Measurements from ENCODE around the gene MIOX.
"Not testable (repeated sequence)": the region's sequence is repeated elsewhere in the genome, so short reads cannot be mapped to it uniquely, and the experiment has no call there.

MIOX gene

DNA sequence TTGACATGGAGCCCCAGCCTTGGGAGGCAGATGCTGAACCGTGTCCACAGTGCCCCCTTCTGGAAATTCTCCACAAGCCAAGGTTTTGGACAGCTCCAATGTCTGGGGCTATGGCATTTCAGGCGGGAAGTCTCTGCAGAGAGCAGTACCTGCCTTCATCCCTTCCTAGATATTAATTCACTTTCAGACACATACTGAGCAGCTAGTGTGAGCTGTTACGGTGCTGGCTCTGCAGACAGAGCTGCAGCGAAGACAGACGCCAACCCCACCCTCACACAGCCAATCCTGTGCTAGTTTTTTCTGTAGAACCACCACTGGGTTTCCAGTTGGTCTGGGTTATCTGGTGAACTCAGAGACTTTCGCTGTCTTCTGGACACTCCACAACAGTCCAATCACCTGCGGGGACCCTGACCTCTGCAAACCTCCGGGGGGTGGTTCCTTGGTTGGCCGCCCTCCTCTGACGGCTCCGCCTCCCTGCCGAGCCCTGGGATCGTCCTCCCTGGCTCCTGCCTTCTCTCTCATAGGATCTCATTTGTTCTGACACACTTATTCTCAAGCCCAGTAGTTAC, 11.7 kb downstream of the MIOX start:
- no peak for DNase-seq

DNA sequence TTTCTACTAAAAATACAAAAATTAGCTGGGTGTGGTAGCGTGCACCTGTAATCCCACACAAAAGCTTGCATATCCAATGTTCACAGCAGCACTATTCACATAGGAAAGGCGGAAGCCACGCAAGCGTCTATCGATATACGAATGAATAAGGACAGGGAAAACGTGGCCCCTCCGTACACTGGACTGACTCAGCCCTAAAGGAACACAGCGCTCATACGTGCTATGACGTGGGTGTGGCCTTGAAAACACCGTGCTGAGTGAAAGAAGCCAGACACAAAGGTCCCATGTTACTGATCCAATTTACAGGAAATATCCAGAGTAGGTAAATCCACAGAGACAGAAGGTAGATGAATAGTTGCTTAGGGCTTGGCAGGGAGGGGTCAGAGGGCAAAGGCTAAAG, 13.8 kb downstream of the MIOX start:
- no peak for DNase-seq

DNA sequence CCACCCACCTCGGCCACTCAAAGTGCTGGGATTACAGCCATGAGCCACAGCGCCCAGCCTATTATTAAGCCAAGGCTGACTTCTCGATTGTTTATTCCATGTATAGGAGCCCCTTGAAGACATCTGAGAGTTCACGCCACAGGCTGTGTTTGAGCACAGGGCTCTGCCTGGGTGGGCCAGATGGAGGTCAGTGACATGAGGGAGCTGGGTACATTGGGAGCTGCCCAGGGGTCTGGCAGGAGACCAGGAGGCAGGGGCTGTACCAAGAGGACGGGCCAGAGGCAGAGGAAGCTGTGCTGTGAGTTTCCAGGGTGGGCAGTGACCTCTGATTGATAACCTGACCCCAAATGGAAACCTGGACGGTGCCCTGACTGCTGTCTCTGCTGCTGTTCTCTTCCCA, 15.4 kb downstream of the MIOX start:
- no peak for DNase-seq

DNA sequence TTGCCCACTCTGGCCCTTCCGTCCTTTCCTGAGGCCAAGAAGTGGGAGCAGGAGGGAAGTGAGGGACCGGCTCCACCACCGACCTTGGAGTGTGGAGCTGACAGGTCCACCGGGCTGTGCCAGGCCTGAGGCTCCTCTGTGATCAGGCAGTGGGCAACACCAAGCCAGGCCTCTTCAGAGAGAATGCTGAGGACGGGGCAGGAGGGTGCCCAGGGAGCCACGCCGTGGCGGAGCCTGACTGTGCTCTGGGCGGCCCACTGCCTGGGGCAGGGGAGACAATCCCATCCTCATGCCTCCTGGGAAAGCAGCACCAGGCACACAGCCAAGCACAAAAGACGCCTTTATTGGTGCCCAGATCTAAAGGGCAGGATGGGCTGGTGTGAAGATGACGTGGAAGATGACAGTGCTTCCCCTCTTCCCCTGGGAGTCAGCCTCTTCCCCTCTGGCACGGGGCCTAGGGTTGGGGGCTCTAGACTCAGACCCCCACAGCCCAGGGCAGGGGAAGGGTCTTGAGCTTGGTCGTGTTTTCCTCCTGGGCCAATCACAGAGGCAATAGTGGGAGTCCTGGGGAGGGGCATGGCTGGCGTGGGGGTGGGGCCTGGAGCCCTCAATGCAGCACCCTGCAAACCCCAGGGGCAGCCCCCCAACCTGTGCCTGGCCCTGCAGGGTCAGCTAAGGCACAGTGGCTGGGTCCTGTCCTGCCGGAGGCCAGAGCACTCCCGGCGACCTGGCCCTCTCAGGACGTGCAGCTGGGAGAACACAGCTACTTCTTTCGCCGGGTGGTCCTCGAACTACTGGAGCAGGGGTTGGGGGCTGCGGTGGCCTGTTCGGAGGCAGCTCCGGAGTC, 16.2 kb downstream of the MIOX start:
- DNase-seq, result no peak

DNA sequence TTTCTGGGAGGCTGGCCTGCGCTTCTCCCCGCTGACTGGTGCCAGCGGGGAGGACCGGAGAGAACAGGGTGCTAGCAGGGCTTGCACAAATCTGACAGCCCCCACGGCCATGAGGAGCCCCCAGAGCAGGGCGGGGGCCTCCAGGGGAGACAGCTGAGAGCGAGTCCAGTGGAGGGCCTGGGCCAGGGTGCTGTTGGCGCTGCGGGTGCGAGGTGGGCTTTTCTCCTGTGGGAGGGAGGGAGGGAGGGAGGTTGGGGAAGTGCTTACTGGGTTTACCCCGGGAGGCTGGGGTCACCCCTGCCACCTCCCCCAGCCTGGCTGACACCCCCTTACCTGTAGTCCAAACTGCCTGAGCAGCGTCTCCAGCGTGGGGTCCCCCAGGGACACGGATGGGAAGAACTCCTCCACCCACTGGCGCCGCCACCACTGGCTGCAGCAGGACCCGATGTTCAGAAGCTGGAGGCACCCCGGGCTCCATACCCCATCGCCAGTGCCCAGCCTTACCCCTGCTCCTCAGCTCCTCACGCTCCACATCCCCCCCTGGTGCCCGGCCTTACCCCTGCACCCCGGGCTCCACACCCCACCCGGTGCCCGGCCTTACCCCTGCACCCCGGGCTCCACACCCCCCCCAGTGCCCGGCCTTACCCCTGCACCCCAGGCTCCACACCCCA, 17.0 kb downstream of the MIOX start:
- no peak for DNase-seq

DNA sequence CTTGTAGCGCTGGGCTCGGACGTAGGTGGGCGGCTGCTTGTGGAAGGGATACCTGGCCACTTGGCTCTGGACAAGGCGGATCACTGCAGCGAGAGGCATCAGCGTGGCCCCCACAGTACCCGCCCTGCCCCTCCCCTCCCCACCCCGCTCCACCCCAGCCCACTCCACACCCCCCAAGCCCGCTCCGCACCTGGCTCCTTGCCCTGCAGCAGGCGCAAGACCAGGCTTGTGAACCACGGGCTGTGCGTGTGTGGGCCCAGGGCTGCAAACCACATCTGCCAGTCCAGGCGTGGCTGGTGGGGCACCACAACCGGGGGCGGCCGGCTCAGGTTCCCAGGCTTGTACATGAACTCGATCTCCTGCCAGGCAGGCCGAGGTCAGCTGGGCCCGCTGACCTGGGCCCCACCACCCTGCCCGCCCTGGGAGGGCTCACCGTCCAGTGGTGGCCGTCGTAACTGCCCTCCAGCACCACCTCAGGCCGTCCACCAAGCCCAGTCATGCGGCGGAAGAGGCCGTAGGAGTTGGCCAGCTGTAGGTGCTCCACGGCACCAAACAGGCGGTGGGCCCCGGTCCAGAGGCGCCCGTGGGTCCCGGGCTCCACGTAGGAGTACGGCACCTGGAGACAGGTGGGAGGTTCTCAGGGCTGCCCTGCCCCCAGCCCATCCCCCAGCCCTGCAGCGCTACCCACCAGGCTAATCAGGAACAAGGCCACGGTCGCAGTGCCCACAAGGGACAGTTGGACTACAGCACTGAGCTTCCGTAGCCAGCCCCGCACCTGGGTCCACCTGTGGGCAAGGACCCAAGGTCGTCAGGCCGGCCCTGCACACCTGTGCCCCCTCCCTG, 17.9 kb downstream of the MIOX start:
- no peak for DNase-seq

DNA sequence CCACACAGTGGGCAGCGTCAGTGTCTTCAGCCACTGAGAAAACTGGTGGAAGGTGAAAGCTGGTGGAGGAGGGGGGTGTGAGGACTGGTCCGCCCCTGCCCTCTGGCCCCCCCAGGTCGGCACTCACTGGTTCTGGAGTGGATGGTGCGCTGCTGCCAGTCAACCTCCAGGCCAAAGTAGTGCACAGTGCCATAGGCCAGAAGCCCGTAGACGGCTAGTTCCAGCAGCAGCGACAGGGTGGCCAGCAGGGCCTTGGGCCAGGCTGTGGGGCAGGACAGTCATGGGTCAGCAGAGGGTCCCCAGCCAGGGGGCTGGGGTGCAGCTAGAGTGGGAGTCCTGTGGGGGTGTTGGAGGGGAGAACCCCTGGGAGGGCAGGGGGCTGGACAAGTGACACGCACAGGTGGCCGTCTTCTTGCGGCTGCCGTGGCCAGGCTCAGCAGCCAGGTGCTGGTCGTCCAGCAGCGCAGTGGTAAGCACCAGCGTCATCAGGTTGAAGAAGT, 18.7 kb downstream of the MIOX start:
- no peak for DNase-seq

DNA sequence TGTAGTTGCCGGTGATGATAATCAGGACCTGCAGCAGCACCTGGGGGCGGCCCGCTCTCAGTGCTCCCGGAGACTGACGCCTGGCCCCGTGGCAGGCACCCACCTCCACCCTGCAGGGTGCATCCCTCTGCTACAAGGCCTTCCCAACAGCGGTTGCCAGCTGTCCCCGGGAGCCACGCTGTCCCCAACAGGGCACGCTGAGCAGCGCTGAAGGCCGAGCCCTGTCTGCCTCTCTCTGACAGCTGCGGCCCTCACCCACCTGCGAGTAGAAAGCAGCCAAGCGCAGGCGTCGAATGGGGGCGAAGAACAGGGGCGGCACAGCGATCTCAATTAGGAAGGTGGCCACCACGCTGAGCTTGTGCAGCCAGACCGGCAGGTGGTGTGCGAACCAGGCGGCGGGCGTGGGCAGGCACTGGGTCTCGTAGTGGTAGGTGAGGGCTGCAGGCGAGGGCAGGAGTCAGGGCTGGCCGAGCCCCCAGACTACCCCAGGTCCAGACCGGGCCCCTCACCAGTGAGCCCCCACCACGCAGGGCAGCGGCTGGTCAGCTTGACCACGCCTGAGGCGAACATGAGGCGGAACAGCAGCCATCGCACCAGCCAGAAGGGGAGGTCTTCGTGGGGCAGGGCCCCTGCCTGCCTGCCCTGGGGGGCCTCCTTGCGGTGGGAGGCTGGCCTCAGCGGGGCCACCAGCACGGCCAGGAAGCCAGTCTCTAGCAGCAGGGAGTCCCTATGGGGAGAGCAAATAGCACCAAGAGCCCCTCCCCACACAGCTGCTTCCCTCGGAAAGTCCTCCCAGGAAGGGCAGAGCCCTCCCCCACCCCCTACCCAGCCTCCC, 19.3 kb downstream of the MIOX start:
- no peak for DNase-seq

DNA sequence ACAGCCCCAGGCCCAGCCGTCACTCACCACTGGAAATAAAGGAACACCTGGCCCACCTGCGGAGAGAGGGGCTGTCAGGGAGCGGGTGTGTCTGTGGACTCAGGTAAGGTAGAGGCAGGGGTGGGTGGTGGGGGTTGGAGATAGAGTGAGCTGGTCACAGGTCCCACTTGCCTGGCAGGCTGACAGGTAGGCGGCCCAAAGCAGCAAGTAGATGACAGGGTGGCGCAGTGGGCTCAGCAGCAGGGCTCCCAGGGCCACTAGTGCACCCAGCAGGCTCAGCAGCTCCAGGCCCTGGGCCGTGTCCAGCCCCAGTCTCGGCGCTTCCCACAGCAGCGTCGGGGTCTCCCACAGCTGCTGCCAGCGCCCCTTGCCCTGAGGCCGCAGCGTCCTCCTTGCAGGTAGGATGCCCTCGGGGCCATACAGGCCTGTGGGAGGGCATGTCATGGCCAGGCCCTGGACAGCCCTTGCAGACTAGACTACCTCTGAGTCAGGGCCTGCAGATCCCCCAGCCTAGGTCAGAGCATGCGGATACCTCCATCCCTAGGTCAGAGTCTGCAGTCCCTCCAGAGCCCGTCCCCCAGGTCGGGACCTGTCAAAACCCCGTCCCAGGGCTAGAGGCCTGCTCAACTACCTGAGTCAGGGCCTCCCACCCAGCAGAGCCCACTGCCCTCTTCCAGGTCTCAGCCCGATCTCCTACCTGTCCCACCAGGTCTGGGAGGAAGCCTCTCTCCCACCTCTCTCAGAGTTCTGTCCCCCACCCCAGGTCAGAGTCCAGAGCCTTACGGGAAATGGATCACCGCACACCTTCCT, 20.2 kb downstream of the MIOX start:
- DNase-seq, result no peak

DNA sequence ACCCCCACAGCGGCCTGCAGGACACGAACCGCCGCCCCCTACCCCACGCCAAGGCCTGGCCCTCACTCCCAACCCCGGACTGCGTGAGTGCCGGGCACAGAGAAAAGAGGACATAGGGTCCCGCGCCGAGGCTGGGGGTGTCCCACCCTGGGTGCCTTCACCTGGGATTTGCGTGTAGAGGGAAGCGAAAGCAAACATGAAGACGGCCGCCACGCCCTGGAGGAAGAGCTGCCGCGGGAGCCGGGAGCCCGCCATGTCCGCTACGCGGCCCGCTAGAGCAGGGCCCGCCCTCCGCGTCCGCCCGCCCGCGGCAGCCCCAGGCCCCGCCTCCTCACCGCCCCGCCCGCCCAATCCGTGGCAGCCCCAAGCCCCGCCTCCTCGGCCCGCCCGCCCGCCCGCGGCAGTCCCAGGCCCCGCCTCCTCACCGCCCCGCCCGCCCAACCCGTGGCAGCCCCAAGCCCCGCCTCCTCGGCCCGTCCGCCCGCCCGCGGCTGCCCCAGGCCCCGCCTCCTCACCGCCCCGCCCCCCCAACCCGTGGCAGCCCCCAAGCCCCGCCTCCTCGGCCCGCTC, 20.8 kb downstream of the MIOX start, which contains the start of gene LMF2:
LMF2 (minus strand) TSS at position 282 of the 570 bp plus-strand sequence; CDS start at position 255, 27 bp downstream.
- peak; percentile 95 for DNase-seq

DNA sequence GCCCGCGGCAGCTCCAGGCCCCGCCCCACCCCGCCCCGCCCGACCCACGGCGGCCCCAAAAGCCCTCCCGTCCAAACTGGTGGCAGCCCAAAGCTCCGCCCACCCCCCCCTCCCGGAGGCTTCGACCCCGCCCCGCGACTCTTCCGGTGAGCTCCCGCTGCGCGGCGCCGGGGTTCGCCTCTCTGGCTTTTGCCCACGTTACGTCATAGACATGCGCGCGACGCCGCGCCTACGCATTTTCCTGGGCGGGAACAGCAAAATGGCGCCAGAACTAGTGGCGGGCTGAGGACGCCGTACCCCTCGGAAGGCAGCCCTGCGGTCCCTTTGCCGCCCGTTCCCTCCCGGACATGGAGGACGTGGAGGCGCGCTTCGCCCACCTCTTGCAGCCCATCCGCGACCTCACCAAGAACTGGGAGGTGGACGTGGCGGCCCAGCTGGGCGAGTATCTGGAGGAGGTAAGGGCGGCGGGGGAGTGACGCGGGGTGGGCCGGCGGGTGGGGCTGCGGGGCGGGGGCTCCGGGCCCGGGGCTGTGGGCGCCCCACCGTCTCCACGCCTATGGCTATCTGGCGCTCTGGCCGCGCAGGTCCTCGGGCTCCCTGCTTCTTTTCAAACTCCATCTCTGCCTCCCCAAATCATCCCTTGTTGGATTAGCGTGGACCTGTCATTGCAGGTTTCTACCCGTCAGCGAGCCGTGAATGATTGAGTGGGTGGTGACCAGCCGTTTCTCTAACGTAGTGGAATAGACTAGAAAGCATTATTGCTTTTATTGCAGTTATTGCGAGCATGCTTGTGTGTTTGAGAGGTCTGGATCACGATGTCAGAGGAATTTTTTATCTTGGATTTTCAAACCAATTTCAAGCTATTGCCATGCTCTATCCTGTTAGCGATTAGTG, 21.6 kb downstream of the MIOX start, which contains the start of gene NCAPH2:
NCAPH2 (plus strand) TSS at position 234 of the 894 bp plus-strand sequence; CDS start at position 348, 114 bp downstream.
- DNase-seq, result peak; percentile 95

DNA sequence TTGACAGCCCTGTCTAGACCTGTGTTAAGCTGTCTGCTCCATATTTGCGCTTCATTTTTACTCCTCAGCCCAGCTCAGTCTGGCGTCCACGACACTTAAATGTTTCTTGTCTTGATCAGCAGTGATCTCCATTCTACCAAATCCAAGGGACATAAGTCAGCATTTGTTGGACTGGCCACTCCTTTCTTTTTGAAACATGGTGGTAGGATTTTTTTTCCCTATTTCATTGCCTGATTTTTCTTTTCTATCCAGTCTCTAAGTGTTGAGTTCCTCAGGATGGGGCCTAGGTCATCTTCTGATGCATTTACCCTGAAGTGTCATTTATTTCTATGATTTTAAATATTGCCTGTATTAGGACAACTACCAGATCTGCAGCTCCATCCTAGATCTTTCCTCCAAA, 22.2 kb downstream of the MIOX start:
- DNase-seq, result no peak

DNA sequence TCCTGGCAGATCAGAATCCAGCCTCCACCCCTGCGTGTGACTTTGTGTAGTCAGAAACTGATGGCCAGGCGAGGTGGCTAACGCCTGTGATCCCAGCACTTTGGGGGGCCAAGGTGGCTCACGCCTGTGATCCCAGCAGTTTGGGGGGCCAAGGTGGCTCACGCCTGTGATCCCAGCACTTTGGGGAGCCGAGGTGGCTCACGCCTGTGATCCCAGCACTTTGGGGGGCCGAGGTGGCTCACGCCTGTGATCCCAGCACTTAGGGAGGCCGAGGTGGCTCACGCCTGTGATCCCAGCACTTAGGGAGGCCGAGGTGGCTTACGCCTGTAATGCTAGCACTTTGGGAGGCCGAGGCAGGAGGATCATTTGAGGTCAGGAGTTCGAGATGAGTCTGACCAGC, 26.5 kb downstream of the MIOX start:
- no peak for DNase-seq

DNA sequence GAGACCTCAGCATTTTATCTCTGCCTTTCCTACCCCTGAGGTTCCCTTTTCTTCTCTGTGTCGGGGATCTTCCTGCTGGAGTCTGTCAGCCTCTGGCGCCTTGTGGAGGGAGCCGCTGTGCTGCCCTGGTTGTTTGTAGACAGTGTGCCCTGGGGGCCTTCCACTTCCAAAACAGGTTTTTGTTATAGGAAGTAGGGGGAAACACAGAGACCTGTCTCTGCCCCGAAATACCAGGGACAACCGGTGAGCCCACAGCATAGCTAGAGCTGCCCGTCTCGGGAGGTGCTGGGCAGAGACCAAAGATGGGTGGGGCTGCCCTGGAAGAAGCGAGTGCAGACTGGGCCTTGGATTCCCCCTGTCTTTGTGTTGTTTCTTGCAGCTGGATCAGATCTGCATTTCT, 29.4 kb downstream of the MIOX start:
- DNase-seq, result no peak

DNA sequence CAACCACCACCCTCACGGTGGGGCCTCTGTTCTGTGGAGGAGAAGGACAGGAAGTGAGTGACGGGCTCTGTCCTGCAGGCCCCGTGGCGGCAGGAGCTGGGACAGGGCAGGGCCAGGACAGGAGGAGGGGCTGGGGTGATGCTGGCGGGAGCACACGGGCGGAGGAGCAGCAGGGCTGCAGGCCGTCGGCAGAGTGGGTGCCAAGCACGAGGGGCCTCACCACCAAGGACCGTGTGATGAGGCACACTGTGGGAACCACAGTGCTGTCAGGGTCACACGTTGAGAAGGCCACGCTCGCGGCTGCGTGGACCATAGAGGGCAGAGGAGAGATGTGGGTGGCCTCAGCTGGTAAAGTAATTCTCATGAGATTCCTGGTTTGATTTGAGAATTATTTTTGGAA, 30.2 kb downstream of the MIOX start:
- no peak for DNase-seq

DNA sequence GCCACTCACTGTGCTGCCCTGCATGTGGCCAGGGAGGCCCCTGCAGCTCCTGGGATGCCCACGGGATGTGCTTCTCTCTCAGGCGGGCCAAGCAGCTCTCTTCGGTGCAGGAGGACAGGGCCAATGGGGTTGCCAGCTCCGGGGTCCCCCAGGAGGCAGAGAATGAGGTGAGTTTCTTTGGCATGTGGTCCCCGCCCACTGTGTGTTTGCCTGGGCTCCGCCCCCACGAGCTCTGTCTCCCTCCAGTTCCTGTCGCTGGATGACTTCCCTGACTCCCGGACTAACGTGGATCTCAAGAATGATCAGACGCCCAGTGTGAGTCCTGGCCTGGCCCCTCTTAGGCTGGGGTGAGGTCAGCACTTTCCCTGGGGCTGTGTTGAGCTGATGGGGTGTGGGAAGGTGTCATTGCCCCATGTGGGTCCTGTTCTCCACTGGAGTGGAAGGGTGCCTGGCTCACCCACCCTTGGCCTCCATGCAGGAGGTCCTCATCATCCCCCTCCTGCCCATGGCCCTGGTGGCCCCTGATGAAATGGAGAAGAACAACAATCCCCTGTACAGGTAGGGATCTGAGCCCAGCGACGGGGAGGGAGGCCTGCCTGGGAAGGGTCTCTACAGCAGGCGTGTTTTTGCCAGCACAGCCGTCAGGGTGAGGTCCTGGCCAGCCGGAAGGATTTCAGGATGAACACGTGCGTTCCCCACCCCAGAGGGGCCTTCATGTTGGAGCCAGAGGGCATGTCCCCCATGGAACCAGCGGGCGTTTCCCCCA, 31.0 kb downstream of the MIOX start:
- no peak for DNase-seq

DNA sequence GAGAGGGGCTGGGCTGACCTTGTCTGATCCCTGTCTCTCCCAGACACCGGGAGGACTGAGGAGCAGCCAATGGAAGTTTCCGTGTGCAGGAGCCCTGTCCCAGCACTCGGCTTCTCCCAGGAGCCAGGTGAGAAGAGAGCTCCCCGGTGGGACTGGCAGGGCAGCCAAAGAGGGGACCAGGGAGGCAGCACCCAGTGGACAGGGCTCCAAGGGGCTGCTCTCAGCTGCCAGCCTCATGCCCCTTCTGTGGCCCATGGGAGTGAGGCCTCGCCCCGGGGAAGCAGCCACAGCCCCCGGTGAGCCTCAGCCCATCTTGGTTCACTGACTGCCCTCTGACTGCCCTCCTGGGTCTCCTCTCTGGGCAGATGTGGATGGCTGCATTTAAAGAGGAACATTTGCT, 31.9 kb downstream of the MIOX start:
- no peak for DNase-seq

DNA sequence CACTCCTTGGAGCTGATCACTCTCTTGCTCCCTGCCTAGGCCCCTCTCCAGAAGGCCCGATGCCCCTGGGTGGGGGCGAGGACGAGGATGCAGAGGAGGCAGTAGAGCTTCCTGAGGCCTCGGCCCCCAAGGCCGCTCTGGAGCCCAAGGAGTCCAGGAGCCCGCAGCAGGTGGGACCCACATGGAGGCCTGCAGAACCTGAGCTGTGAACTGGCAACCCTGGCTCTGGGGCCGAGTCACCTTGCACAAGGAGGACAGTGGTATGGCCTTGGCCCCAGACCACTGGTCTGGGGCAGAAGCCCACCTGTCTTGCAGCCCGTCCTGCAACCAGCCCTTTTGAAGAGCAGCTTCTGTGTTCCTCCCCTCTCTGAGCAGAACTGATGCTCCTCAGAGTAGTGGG, 32.5 kb downstream of the MIOX start:
- DNase-seq, result no peak

DNA sequence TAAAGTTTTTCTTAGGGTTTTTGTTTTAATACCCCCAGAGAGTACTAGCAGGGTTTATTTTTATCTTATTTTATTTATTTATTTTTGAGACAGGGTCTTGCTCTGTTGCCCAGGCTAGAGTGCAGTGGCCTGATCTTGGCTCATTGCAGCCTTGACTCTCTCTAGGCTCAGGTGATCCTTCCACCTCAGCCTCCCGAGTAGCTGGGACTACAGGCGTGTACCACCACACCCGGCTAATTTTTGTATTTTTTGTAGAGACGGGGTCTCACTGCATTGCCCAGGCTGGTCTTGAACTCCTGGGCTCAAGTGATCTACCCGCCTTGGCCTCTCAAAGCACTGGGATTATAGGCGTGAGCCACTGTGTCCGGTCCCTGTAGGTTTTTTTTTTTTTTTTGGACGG, 33.5 kb downstream of the MIOX start:
- DNase-seq, result not testable (repeated sequence)
